Heart left ventricle (tissue), 13 donors: ENCODE data around the gene ARVCF.

Experiments used
- POLR2A ChIP-seq, 2 donors: fragments of 450-650 bp; IDR thresholded peaks; one replicate each; pipeline ENCODE4 v1.6.1; 2017; ENCODE audit warnings: antibody characterized with exemption in 2 of 2, mild to moderate bottlenecking in 2 of 2, moderate library complexity in 2 of 2
- TF ChIP-seq, protein P1 (sequence below), 12 donors: fragments of 200-600 bp; sonication (generic) in 4 of 12; IDR thresholded peaks; one replicate each; pipeline versions ENCODE4 v1.5.0 to v1.8.0; 2018 to 2022; ENCODE audit warnings: antibody characterized with exemption in 12 of 12, mild to moderate bottlenecking in 5 of 12
- donor health status: ischemic (EF 13 %, LVEDD 7.1; RV severe dilation, severe dysfunction).
- donor health status: DM: no; HTN: yes; CAD: no.
- donor health status: DM: no; HTN: no; CAD: no.
- donor health status: ischemic (EF 25% LVEDD 6.9; RV normal size, moderate dysfunction).
- donor health status: ischemic (EF 25% LVEDD 5.7; RV mildly dilated, moderate dysfunction).
- donor health status: ischemic (EF 35%, LVEDD 5.7; RV mildly dilated, moderate dysfunction).
- donor health status: nonischemic (EF 11% LVEDD 7.7; RV severe dilation, severe dysfunction).
- donor health status: DM: yes; HTN: yes; CAD: no.
- donor health status: PGD.
- donor health status: ischemic (EF 29% LVEDD 5.4; RV normal size, mild dysfunction).
- donor health status: nonischemic (EF 23%, LVEDD 6.1; RV moderate dilation, normal function).

- TF ChIP-seq, protein P1, sequence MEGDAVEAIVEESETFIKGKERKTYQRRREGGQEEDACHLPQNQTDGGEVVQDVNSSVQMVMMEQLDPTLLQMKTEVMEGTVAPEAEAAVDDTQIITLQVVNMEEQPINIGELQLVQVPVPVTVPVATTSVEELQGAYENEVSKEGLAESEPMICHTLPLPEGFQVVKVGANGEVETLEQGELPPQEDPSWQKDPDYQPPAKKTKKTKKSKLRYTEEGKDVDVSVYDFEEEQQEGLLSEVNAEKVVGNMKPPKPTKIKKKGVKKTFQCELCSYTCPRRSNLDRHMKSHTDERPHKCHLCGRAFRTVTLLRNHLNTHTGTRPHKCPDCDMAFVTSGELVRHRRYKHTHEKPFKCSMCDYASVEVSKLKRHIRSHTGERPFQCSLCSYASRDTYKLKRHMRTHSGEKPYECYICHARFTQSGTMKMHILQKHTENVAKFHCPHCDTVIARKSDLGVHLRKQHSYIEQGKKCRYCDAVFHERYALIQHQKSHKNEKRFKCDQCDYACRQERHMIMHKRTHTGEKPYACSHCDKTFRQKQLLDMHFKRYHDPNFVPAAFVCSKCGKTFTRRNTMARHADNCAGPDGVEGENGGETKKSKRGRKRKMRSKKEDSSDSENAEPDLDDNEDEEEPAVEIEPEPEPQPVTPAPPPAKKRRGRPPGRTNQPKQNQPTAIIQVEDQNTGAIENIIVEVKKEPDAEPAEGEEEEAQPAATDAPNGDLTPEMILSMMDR (IDR thresholded peaks at IDR 0.05) = no peak
- TF ChIP-seq POLR2A (IDR thresholded peaks at IDR 0.05) = no peak
Measured at GRCh38 chr22:19937616-19938473, 78.8 kb downstream of the ARVCF start.
